Measurements from ENCODE around the gene GABRG2.

- no peak for TF ChIP-seq YY1 (IDR thresholded peaks at IDR 0.05; ENCODE audit: insufficient read depth, insufficient read length)
- no peak for TF ChIP-seq SUZ12 (IDR thresholded peaks at IDR 0.05; ENCODE audit: extremely low read depth, insufficient read depth, insufficient read length)
- no peak for TF ChIP-seq ZNF274 (IDR thresholded peaks at IDR 0.05; ENCODE audit: low read depth, low read length)
These were observed 128.8 kb downstream of the GABRG2 start for GRCh38 chr5:162196351-162196750.

Data from NT2/D1 (cell line).